VCaP (cell line): Measurements from ENCODE around the gene ARHGAP26.

ENCODE experiments used
- H3K27ac ChIP-seq: fragments of 450-650 bp; 2 replicates; pipeline ENCODE4 v1.5.1; 2017
- TF ChIP-seq, protein P1 (sequence below): fragments of 450-650 bp; conservative IDR thresholded peaks from 2 replicates; pipeline ENCODE4 v1.5.1; 2017; ENCODE audit warnings: mild to moderate bottlenecking, moderate library complexity

The ARHGAP26 gene

DNA sequence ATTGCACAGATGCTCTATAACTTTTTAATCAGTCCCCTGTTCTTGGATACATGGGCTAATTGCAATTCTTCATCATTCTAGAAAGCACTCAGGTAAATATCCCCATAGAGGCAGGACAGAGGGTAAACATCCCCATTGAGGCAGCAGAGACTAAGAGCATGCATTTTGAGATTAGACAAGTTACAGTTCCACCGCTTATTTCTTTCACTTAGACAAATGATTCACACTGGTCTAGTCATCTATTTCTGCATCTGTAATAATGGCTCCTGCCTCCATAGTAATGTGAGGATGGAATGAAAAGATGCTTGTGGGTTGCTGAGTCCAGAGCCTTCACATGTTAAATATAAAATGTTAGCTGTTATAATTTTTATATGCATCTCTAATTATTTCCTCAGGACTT lies 276.9 kb downstream of the ARHGAP26 start:
- H3K27ac ChIP-seq, result no peak overlapping the region
- TF ChIP-seq, protein P1, sequence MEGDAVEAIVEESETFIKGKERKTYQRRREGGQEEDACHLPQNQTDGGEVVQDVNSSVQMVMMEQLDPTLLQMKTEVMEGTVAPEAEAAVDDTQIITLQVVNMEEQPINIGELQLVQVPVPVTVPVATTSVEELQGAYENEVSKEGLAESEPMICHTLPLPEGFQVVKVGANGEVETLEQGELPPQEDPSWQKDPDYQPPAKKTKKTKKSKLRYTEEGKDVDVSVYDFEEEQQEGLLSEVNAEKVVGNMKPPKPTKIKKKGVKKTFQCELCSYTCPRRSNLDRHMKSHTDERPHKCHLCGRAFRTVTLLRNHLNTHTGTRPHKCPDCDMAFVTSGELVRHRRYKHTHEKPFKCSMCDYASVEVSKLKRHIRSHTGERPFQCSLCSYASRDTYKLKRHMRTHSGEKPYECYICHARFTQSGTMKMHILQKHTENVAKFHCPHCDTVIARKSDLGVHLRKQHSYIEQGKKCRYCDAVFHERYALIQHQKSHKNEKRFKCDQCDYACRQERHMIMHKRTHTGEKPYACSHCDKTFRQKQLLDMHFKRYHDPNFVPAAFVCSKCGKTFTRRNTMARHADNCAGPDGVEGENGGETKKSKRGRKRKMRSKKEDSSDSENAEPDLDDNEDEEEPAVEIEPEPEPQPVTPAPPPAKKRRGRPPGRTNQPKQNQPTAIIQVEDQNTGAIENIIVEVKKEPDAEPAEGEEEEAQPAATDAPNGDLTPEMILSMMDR, result no peak

DNA sequence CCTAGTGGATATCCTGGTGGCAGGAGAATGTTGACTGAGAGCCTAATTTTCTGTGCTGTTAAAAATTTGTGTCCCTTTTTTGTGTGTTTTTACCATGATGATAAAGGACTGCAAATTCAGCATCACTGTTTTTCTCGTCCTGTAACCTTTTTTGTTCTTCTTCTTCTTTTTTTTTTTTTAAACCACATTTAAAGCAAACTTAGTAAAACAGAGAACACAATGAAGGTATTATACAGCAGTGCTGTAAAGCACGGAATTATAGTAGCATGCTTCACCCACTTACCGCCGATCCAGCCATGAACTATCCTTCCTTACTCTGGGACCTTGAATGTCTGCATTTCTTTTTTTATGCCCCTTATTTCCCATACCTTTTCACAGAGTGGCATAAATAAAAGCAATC lies 280.0 kb downstream of the ARHGAP26 start:
- peak overlapping the region; percentile 27; the same call in 1 of the 2 replicates for H3K27ac ChIP-seq
- TF ChIP-seq, protein P1, result no peak

DNA sequence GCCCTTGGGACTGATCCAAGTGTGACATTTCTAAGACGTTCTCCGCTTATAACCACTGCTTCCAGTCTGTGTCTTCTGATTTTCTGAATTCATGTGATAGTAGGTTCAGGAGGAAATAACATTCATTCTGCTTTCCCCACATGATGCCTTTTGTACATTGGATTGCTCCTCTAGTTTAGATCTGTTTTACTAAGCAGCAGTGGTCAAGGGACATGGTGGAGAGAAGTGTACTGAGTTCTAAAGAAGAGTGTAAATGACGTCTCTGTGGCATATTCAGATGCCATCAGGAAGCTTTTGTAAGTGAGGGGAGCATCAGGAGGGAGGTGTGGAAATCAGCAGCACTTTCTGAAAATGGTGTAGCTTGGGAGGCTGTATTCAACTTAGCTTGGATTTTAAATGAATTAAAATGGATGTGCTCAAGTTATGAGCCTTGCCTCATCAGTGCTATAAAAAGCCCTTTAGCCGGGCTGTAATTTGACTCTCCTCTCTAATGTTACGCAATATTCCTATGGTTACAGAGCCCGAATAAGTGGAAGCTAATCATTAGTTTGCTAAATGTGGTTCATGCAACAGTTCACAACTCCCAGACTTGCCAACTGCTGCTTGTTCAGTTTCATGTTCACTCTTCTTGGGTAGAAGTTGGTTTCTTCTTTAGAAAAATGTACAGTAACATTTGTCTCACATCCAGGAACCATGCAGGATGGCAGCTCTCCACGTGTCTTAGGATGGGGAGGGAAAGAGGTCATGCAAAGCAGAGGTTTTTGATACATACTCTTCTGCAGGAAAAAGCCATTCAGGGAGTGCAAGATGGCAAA lies 281.3 kb downstream of the ARHGAP26 start:
- TF ChIP-seq, protein P1, result no peak
- no peak overlapping the region for H3K27ac ChIP-seq

DNA sequence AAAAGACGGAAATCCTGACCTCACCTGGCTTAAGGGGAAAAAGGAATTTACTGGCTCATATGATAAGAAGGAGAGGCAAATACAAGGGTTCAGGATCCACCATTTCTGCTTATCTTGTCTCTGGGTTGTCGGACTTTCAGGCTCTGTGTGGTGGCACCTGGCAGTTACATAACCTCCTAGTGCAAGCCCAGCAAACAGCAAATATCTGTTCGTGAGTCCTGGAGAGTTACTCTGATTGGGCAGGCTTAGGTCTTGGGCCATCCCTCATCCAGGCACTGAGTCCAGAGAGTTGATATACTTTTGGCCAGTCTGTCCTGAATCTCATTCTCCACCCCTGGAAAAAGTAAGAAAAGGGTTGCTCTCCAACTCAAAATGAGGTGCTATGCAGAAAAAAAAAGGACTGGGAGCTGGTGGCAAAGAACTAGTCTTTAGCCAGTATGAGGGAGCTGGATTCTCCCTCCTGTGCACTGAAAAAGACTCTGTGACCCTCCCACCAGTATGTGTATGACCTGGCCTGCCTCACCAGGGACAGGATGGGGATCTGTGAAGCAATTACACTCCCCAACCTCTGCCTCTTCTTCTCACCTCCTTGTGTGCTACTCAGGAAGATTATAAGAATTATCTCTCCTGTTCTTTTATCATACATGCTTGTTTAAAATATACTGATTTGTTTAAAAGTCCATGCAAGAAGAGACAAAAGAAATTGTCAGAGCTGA lies 282.9 kb downstream of the ARHGAP26 start:
- H3K27ac ChIP-seq, result no peak overlapping the region
- TF ChIP-seq, protein P1, result no peak

DNA sequence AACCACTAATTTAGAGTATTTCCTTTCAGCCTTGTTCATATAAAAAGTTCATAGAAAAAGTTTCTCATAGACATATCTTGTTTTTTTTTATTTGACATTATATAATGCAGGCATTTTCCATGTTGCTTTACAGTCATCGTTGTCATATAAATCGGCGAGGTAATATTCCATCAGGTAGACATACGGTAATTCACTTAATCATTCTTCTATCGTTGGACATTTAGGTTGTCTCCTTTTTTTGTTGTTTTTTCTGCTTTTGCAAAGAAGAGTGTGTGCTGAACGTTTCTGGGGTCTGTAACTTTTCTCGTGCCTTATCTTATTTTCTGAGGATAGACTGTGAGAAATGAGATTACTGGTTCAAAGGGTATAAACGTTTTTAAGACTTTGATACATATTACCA lies 283.6 kb downstream of the ARHGAP26 start:
- TF ChIP-seq, protein P1, result no peak
- H3K27ac ChIP-seq, result no peak overlapping the region

DNA sequence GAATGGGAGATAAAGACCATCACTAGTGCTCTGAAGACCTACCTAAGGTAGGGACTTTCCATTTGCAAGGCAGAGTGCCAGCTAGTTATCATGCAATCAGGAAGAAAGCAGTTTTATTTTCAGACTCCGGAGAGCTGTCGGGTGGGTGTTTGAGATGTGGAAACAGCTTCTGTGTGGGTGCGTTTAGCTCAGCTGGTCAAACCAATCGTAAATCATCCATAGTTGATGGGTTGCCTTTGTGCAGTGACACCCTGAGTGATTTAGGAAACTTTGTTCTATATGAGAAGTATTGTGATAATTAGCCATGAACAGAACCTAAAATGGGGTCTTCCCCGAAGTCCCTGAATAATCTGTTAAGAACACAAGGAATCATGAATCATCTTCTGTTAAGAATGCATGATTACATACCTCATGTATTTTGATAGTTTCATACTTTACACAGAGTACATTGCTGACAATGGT lies 284.3 kb downstream of the ARHGAP26 start:
- TF ChIP-seq, protein P1, result no peak
- H3K27ac ChIP-seq, result no peak overlapping the region

DNA sequence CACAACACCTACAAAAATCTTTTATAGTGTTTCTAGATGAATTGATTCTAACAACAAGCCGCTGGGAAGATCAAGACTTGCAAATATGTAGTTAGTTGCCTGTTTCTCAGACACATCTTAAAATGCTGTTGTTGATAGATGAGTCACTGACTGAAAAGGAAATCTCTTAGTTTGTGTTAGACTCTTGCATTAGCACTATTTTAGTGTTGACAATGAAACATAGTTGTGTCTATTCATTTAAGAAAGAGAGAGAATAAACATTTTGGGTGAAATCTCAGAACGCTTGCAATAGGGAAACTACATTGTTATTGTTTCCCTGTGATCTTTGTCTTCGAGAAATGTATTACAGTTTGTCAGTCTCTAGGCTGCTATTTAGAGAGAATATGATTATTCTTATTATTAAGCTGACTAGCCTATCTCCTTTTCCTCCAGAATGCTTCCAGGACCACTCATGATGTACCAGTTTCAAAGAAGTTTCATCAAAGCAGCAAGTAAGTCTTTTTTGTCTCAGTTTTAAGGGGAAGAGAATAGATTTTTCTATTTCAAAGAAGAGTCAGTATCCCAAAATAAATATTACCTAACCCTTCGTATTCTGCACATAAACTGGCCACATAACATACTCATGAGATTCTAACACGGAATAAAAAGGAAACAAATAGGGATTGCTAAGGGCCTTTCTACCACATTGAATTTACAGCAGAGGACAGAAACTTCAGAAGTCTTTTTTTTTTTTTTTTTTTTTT lies 285.6 kb downstream of the ARHGAP26 start:
- H3K27ac ChIP-seq, result no peak overlapping the region
- TF ChIP-seq, protein P1, result no peak
